Measurements from ENCODE around the gene MEGF11. TPM values are rescaled to one million over a fixed set of nuclear protein-coding genes. Genes with fewer than 3 reads are reported as not detected.

MEGF11 gene
- total and polyA plus RNA-seq, 2 donors (not counting 1 experiment from before 2014, with no cell fraction given), result under 0.01 TPM; not detected in 1

- Histone ChIP-seq H3K27ac (ENCODE audit: insufficient read depth, low read length) (no peak overlapping the region), H3K36me3 (ENCODE audit: control insufficient read depth, insufficient read depth, low read length) (no peaks in the 10 kb centered on the region), H3K27me3 (ENCODE audit: control insufficient read depth, insufficient read depth, low read length) (no peaks in the 10 kb centered on the region), H3K79me2 (ENCODE audit: control insufficient read depth, insufficient read depth, low read length) (no peaks in the 10 kb centered on the region), H4K20me1 (ENCODE audit: control insufficient read depth, extremely low read depth, insufficient read depth, low read length) (no peaks in the 10 kb centered on the region), H3K9ac (ENCODE audit: insufficient read depth, low read length) (no peak overlapping the region), H3K9me3 (ENCODE audit: control insufficient read depth, insufficient read depth, low read depth, low read length) (no peaks in the 10 kb centered on the region), H3K4me1 (ENCODE audit: control insufficient read depth, extremely low read depth, insufficient read depth, low read length) (no peaks in the 10 kb centered on the region), H3K4me3 (replicated peaks in 1 of 4; ENCODE audit: control extremely low read depth in 1 of 4, insufficient read depth in 1 of 4, low read depth in 3 of 4, low read length in 4 of 4) (no peak overlapping the region), H2AFZ (ENCODE audit: low read length) (no peak overlapping the region), H3K4me2 (ENCODE audit: extremely low read depth, insufficient read depth, low read length) (no peak overlapping the region)
- TF ChIP-seq, protein P1, sequence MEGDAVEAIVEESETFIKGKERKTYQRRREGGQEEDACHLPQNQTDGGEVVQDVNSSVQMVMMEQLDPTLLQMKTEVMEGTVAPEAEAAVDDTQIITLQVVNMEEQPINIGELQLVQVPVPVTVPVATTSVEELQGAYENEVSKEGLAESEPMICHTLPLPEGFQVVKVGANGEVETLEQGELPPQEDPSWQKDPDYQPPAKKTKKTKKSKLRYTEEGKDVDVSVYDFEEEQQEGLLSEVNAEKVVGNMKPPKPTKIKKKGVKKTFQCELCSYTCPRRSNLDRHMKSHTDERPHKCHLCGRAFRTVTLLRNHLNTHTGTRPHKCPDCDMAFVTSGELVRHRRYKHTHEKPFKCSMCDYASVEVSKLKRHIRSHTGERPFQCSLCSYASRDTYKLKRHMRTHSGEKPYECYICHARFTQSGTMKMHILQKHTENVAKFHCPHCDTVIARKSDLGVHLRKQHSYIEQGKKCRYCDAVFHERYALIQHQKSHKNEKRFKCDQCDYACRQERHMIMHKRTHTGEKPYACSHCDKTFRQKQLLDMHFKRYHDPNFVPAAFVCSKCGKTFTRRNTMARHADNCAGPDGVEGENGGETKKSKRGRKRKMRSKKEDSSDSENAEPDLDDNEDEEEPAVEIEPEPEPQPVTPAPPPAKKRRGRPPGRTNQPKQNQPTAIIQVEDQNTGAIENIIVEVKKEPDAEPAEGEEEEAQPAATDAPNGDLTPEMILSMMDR (conservative IDR thresholded peaks at IDR 0.05 in 1 of 2, IDR thresholded peaks at IDR 0.05 in 1 of 2; ENCODE audit: low read depth in 1 of 2, low read length in 2 of 2), result no peak
- TF ChIP-seq EZH2 (IDR thresholded peaks at IDR 0.05; ENCODE audit: low read length, missing control alignments), result no peak
- DNase-seq (ENCODE audit: low read depth in 2 of 2), result no peak
Observed at GRCh38 chr15:66078196-66078928, 175.2 kb downstream of the MEGF11 start.

DNA sequence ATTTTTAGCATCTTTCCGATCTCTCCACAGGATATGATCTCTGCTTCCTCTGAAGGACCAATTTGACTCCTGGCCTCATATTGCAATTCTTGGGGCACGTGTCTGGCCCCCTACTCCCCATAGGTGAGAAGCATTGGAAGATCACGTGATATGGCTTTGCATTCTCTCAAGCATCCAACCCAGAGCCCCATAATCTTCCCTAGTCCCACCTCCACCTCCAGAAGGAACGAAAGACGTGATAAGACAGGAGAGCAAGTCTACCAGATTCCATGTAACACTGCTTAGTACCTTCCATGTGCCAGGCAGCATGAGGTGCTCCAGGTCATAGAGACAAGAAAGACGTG, 176.3 kb downstream of the MEGF11 start:
- no peak for DNase-seq (ENCODE audit: low read depth in 2 of 2)
- Histone ChIP-seq H3K36me3 (ENCODE audit: control insufficient read depth, insufficient read depth, low read length) (no peaks in the 10 kb centered on the region), H4K20me1 (ENCODE audit: control insufficient read depth, extremely low read depth, insufficient read depth, low read length) (no peaks in the 10 kb centered on the region), H3K79me2 (ENCODE audit: control insufficient read depth, insufficient read depth, low read length) (no peaks in the 10 kb centered on the region), H3K9me3 (ENCODE audit: control insufficient read depth, insufficient read depth, low read depth, low read length) (no peaks in the 10 kb centered on the region), H2AFZ (ENCODE audit: low read length) (no peak overlapping the region), H3K4me2 (ENCODE audit: extremely low read depth, insufficient read depth, low read length) (no peak overlapping the region), H3K4me3 (replicated peaks in 1 of 4; ENCODE audit: control extremely low read depth in 1 of 4, insufficient read depth in 1 of 4, low read depth in 3 of 4, low read length in 4 of 4) (no peak overlapping the region), H3K4me1 (ENCODE audit: control insufficient read depth, extremely low read depth, insufficient read depth, low read length) (no peaks in the 10 kb centered on the region), H3K27me3 (ENCODE audit: control insufficient read depth, insufficient read depth, low read length) (no peaks in the 10 kb centered on the region), H3K9ac (ENCODE audit: insufficient read depth, low read length) (no peak overlapping the region), H3K27ac (ENCODE audit: insufficient read depth, low read length) (no peak overlapping the region)
- TF ChIP-seq EZH2 (IDR thresholded peaks at IDR 0.05; ENCODE audit: low read length, missing control alignments), result no peak
- TF ChIP-seq, protein P1 (conservative IDR thresholded peaks at IDR 0.05 in 1 of 2, IDR thresholded peaks at IDR 0.05 in 1 of 2; ENCODE audit: low read depth in 1 of 2, low read length in 2 of 2), result no peak

- peaks cover 3% of the 10 kb centered on the region for H3K27me3 ChIP-seq (ENCODE audit: control insufficient read depth, insufficient read depth, low read length)
- no peaks in the 10 kb centered on the region for H3K9me3 ChIP-seq (ENCODE audit: control insufficient read depth, insufficient read depth, low read depth, low read length)
- TF ChIP-seq, protein P1 (conservative IDR thresholded peaks at IDR 0.05 in 1 of 2, IDR thresholded peaks at IDR 0.05 in 1 of 2; ENCODE audit: low read depth in 1 of 2, low read length in 2 of 2), result no peak
- TF ChIP-seq EZH2 (IDR thresholded peaks at IDR 0.05; ENCODE audit: low read length, missing control alignments), result no peak
- no peaks in the 10 kb centered on the region for H3K4me1 ChIP-seq (ENCODE audit: control insufficient read depth, extremely low read depth, insufficient read depth, low read length)
- H3K4me2 ChIP-seq (ENCODE audit: extremely low read depth, insufficient read depth, low read length), result no peak overlapping the region
- H3K36me3 ChIP-seq (ENCODE audit: control insufficient read depth, insufficient read depth, low read length), result no peaks in the 10 kb centered on the region
- H3K27ac ChIP-seq (ENCODE audit: insufficient read depth, low read length), result no peak overlapping the region
- no peak overlapping the region for H2AFZ ChIP-seq (ENCODE audit: low read length)
- no peak overlapping the region for H3K4me3 ChIP-seq (replicated peaks in 1 of 4; ENCODE audit: control extremely low read depth in 1 of 4, insufficient read depth in 1 of 4, low read depth in 3 of 4, low read length in 4 of 4)
- DNase-seq (ENCODE audit: low read depth in 2 of 2), result no peak
- no peaks in the 10 kb centered on the region for H3K79me2 ChIP-seq (ENCODE audit: control insufficient read depth, insufficient read depth, low read length)
- H4K20me1 ChIP-seq (ENCODE audit: control insufficient read depth, extremely low read depth, insufficient read depth, low read length), result no peaks in the 10 kb centered on the region
- H3K9ac ChIP-seq (ENCODE audit: insufficient read depth, low read length), result no peak overlapping the region
Observed at GRCh38 chr15:66076591-66077319, 176.8 kb downstream of the MEGF11 start.
